GM21447 (cell line): ENCODE data around the gene ICA1.
A peak's percentile ranks its signal among the peaks of the same experiment; 100 is the strongest.

Source experiments
- ATAC-seq: cut with Tn5 transposase; IDR thresholded peaks from one replicate; pipeline ENCODE4 v1.9.1; 2021; ENCODE audit not compliant: unreplicated experiment

The ICA1 gene

GRCh38 chr7:8201846-8202441 lies 60.0 kb downstream of the ICA1 start:
- no peak for ATAC-seq

- ATAC-seq = no peak
These were observed 61.2 kb downstream of the ICA1 start for GRCh38 chr7:8200717-8201116.

- no peak for ATAC-seq
These were observed 61.7 kb downstream of the ICA1 start for GRCh38 chr7:8200316-8200715.

- ATAC-seq = no peak
These were observed 63.8 kb downstream of the ICA1 start for GRCh38 chr7:8197994-8198698.

- ATAC-seq = no peak
These were observed 69.1 kb downstream of the ICA1 start for GRCh38 chr7:8192897-8193296.

GRCh38 chr7:8190119-8190895 lies 71.7 kb downstream of the ICA1 start:
- peak; percentile 78 for ATAC-seq

- ATAC-seq = no peak
These were observed 72.3 kb downstream of the ICA1 start for GRCh38 chr7:8189625-8190024.

- no peak for ATAC-seq
These were observed 75.9 kb downstream of the ICA1 start for GRCh38 chr7:8185926-8186683.

- ATAC-seq = no peak
These were observed 77.7 kb downstream of the ICA1 start for GRCh38 chr7:8184221-8184620.

GRCh38 chr7:8179486-8179885 lies 82.5 kb downstream of the ICA1 start:
- ATAC-seq = no peak

GRCh38 chr7:8178353-8178752 lies 83.6 kb downstream of the ICA1 start:
- no peak for ATAC-seq

GRCh38 chr7:8177109-8177933 lies 84.6 kb downstream of the ICA1 start:
- peak; percentile 56 for ATAC-seq

- ATAC-seq = peak; percentile 77
These were observed 85.4 kb downstream of the ICA1 start for GRCh38 chr7:8176370-8177081.

- ATAC-seq = no peak
These were observed 86.0 kb downstream of the ICA1 start for GRCh38 chr7:8175929-8176369.

- no peak for ATAC-seq
These were observed 89.3 kb downstream of the ICA1 start for GRCh38 chr7:8172372-8173354.

- ATAC-seq = no peak
These were observed 92.8 kb downstream of the ICA1 start for GRCh38 chr7:8169171-8169570.

GRCh38 chr7:8168336-8168735 lies 93.6 kb downstream of the ICA1 start:
- no peak for ATAC-seq

- ATAC-seq = no peak
These were observed 96.8 kb downstream of the ICA1 start for GRCh38 chr7:8165150-8165549.

- no peak for ATAC-seq
These were observed 99.8 kb downstream of the ICA1 start for GRCh38 chr7:8162181-8162580.
